Neural cell (in vitro differentiated cells): Measurements from ENCODE around the gene FAM83G. TPM values are rescaled to one million over a fixed set of nuclear protein-coding genes. Genes with fewer than 3 reads are reported as not detected.

ENCODE experiments used
- H2AFZ ChIP-seq: fragments of 200-600, 300-800 bp; sonication (generic), shearing (Covaris generic); 2 replicates; pipeline ENCODE4 v1.6.0; 2014; ENCODE audit warnings: low read depth, mild to moderate bottlenecking, antibody characterized with exemption, low read length, moderate library complexity
- H3F3A ChIP-seq: fragments of 200-600 bp; shearing (Covaris generic); 2 replicates; pipeline ENCODE4 v1.6.1; 2016; ENCODE audit warnings: mild to moderate bottlenecking, moderate library complexity, mixed read lengths, antibody characterized with exemption, low read length; ENCODE audit not compliant: insufficient read depth, poor library complexity, severe bottlenecking
- H3K27ac ChIP-seq: fragments of 200-600, 300-800 bp; sonication (generic), shearing (Covaris generic); 2 replicates; pipeline ENCODE4 v1.5.1; 2014; ENCODE audit warnings: mild to moderate bottlenecking, low read length, moderate library complexity
- H3K27me3 ChIP-seq: fragments of 300-800, 200-600 bp; sonication (generic), shearing (Covaris generic); 2 replicates; pipeline ENCODE4 v1.6.0; 2014; ENCODE audit warnings: mild to moderate bottlenecking, low read depth, low read length, moderate library complexity; ENCODE audit not compliant: insufficient read depth
- H3K36me3 ChIP-seq: fragments of 300-800, 200-600 bp; sonication (generic), shearing (Covaris generic); 2 replicates; pipeline ENCODE4 v1.5.1; 2014; ENCODE audit warnings: mild to moderate bottlenecking, antibody characterized with exemption, low read length, moderate library complexity; ENCODE audit not compliant: insufficient read depth
- H3K4me2 ChIP-seq: fragments of 300-800, 200-600 bp; sonication (generic), shearing (Covaris generic); 2 replicates; pipeline ENCODE4 v1.6.0; 2014; ENCODE audit warnings: mild to moderate bottlenecking, low read length
- H3K4me3 ChIP-seq: fragments of 300-800, 200-600 bp; sonication (generic), shearing (Covaris generic); 2 replicates; pipeline ENCODE4 v1.5.1; 2014; ENCODE audit warnings: mild to moderate bottlenecking, low read length, moderate library complexity
- H3K79me2 ChIP-seq: fragments of 200-600 bp; shearing (Covaris generic); replicated peaks from 2 replicates; pipeline ENCODE4 v1.6.0; 2014; ENCODE audit warnings: mild to moderate bottlenecking, low read length, moderate library complexity; ENCODE audit not compliant: insufficient read depth
- H3K9ac ChIP-seq: fragments of 300-800, 200-600 bp; sonication (generic), shearing (Covaris generic); 2 replicates; pipeline ENCODE4 v1.6.1; 2016; ENCODE audit warnings: mild to moderate bottlenecking, low read length, mixed read lengths
- H3K9me2 ChIP-seq: fragments of 200-600 bp; shearing (Covaris generic); 2 replicates; pipeline ENCODE4 v1.6.1; 2016; ENCODE audit warnings: mild to moderate bottlenecking, low read length, mixed read lengths; ENCODE audit not compliant: insufficient read depth
- H3K9me3 ChIP-seq: fragments of 200-600, 300-800 bp; sonication (generic), shearing (Covaris generic); 2 replicates; pipeline ENCODE4 v1.6.1; 2016; ENCODE audit warnings: mild to moderate bottlenecking, mixed run types, low read length, moderate library complexity, mixed read lengths
- H4K20me1 ChIP-seq: fragments of 200-600 bp; shearing (Covaris generic); 2 replicates; pipeline ENCODE4 v1.6.1; 2016; ENCODE audit warnings: mild to moderate bottlenecking, mixed run types; ENCODE audit not compliant: insufficient read depth
- EP300 ChIP-seq: fragments of 450-650 bp; conservative IDR thresholded peaks from 2 replicates; pipeline ENCODE4 v1.6.1; 2014; ENCODE audit warnings: antibody characterized with exemption, mild to moderate bottlenecking, moderate library complexity; ENCODE audit not compliant: poor library complexity, severe bottlenecking
- EZH2 ChIP-seq: fragments of 200-600, 300-800 bp; shearing (Covaris generic), sonication (generic); IDR thresholded peaks from 2 replicates; pipeline ENCODE4 v1.6.1; 2014; ENCODE audit warnings: antibody characterized with exemption, low read length, borderline replicate concordance, mild to moderate bottlenecking; ENCODE audit not compliant: insufficient read depth, poor library complexity, severe bottlenecking
- MXI1 ChIP-seq: fragments of 450-650 bp; conservative IDR thresholded peaks from 2 replicates; pipeline ENCODE4 v1.6.1; 2014; ENCODE audit warnings: antibody characterized with exemption, mild to moderate bottlenecking; ENCODE audit not compliant: poor library complexity, severe bottlenecking
- POLR2AphosphoS5 ChIP-seq: IDR thresholded peaks from 2 replicates; pipeline ENCODE4 v1.6.1; 2012
- RAD21 ChIP-seq: fragments of 450-650 bp; conservative IDR thresholded peaks from 2 replicates; pipeline ENCODE4 v1.6.1; 2014; ENCODE audit warnings: antibody characterized with exemption, mild to moderate bottlenecking, moderate library complexity
- SMC3 ChIP-seq: fragments of 450-650 bp; conservative IDR thresholded peaks from 2 replicates; pipeline ENCODE4 v1.6.1; 2014; ENCODE audit warnings: antibody characterized with exemption, mild to moderate bottlenecking, moderate library complexity; ENCODE audit not compliant: poor library complexity
- TAF1 ChIP-seq: IDR thresholded peaks from 2 replicates; pipeline ENCODE4 v1.6.1; 2012; ENCODE audit warnings: low read depth
- polyA plus RNA-seq: library from polyadenylated mRNA; depleted of rRNA; stranded (reverse); fragments of >200 nt; gene quantifications from 2 replicates; pipeline ENCODE4 v1.2.3, GENCODE V29; 2014
- TF ChIP-seq, protein P1 (sequence below): fragments of 450-650 bp; IDR thresholded peaks from 2 replicates; pipeline ENCODE4 v1.5.1; 2014; ENCODE audit warnings: antibody characterized with exemption, mild to moderate bottlenecking, moderate library complexity; ENCODE audit not compliant: poor library complexity, severe bottlenecking
- TF ChIP-seq, protein P2 (sequence below): IDR thresholded peaks from 2 replicates; pipeline ENCODE4 v1.6.1; 2012; ENCODE audit warnings: borderline replicate concordance

Gene FAM83G
- polyA plus RNA-seq, 1 donor from 2014 or later: not detected

DNA sequence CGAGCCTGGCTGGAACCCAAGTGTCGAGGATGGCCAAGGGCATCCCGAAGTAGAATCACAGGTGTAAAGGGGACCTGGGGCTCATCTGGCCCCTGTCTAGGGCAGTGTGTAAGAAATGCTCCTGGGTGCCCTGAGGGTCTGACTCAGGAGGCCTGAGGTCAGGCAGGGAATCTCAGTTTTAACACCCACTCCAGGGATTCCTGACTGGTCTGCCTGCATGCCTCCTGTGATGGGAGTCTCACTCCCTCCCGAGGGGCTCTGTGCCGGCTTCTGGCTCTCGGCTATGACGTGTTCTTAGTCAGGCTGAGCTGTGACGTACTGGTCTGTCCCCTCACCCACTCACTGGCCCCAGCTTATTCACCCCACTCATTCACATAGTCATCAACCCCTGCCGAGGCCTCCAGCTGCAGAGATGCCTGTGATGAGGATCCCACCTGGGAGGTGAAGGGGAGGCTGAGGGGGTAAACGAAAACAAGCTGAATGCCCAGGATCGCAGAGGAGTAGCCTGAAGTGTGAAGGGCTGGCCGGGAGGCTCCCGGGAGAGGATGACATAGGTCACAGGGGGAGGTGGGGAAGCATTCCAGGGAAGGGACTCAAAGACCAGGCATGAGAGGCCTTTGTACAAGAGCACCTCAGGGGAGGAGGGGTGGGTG lies 23.8 kb downstream of the FAM83G start:
- Histone ChIP-seq H2AFZ (no peak overlapping the region), H3K9ac (no peak overlapping the region), H3K4me2 (no peak overlapping the region), H3F3A (no peaks in the 10 kb centered on the region), H3K27ac (no peak overlapping the region), H3K27me3 (no peaks in the 10 kb centered on the region), H3K4me3 (no peak overlapping the region), H4K20me1 (no peaks in the 10 kb centered on the region), H3K36me3 (no peaks in the 10 kb centered on the region), H3K79me2 (no peaks in the 10 kb centered on the region), H3K9me3 (no peaks in the 10 kb centered on the region), H3K9me2 (no peaks in the 10 kb centered on the region)
- TF ChIP-seq EP300 (no peak), TAF1 (no peak), MXI1 (no peak), POLR2AphosphoS5 (no peak), SMC3 (no peak), RAD21 (no peak), EZH2 (no peak)
- TF ChIP-seq, protein P1, sequence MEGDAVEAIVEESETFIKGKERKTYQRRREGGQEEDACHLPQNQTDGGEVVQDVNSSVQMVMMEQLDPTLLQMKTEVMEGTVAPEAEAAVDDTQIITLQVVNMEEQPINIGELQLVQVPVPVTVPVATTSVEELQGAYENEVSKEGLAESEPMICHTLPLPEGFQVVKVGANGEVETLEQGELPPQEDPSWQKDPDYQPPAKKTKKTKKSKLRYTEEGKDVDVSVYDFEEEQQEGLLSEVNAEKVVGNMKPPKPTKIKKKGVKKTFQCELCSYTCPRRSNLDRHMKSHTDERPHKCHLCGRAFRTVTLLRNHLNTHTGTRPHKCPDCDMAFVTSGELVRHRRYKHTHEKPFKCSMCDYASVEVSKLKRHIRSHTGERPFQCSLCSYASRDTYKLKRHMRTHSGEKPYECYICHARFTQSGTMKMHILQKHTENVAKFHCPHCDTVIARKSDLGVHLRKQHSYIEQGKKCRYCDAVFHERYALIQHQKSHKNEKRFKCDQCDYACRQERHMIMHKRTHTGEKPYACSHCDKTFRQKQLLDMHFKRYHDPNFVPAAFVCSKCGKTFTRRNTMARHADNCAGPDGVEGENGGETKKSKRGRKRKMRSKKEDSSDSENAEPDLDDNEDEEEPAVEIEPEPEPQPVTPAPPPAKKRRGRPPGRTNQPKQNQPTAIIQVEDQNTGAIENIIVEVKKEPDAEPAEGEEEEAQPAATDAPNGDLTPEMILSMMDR: no peak
- TF ChIP-seq, protein P2, sequence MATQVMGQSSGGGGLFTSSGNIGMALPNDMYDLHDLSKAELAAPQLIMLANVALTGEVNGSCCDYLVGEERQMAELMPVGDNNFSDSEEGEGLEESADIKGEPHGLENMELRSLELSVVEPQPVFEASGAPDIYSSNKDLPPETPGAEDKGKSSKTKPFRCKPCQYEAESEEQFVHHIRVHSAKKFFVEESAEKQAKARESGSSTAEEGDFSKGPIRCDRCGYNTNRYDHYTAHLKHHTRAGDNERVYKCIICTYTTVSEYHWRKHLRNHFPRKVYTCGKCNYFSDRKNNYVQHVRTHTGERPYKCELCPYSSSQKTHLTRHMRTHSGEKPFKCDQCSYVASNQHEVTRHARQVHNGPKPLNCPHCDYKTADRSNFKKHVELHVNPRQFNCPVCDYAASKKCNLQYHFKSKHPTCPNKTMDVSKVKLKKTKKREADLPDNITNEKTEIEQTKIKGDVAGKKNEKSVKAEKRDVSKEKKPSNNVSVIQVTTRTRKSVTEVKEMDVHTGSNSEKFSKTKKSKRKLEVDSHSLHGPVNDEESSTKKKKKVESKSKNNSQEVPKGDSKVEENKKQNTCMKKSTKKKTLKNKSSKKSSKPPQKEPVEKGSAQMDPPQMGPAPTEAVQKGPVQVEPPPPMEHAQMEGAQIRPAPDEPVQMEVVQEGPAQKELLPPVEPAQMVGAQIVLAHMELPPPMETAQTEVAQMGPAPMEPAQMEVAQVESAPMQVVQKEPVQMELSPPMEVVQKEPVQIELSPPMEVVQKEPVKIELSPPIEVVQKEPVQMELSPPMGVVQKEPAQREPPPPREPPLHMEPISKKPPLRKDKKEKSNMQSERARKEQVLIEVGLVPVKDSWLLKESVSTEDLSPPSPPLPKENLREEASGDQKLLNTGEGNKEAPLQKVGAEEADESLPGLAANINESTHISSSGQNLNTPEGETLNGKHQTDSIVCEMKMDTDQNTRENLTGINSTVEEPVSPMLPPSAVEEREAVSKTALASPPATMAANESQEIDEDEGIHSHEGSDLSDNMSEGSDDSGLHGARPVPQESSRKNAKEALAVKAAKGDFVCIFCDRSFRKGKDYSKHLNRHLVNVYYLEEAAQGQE: no peak

DNA sequence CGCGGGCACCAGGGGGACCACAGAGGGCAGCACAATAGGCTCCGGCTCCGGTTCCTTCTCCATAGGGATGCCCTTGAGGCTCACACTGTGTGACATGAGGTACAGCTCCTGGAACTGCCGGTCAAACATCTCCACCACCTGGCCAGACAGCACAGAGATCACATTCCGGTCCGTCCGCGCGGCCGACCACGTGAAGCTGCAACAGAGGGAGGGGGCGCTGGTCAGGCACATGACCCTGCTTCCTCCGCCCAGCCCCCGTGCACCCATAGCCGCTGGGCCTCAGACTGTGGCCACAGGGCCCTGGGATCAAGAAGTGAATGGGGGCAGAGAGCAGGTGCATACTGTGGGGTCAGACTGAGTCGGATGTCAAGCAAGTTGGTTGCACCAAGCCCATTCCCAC lies 25.9 kb downstream of the FAM83G start:
- Histone ChIP-seq H3K4me3 (no peak overlapping the region), H3K9me3 (no peaks in the 10 kb centered on the region), H4K20me1 (no peaks in the 10 kb centered on the region), H3K9ac (no peak overlapping the region), H3K27me3 (no peaks in the 10 kb centered on the region), H3K4me2 (no peak overlapping the region), H3K36me3 (no peaks in the 10 kb centered on the region), H2AFZ (no peak overlapping the region), H3K9me2 (no peaks in the 10 kb centered on the region), H3K79me2 (no peaks in the 10 kb centered on the region), H3K27ac (no peak overlapping the region), H3F3A (no peaks in the 10 kb centered on the region)
- TF ChIP-seq, protein P1: no peak
- TF ChIP-seq RAD21 (no peak), SMC3 (no peak), TAF1 (no peak)
- TF ChIP-seq, protein P2: no peak
